Suprapubic skin (tissue), 3 donors: ENCODE measurements around the gene MUC5B.

ENCODE experiments used
- POLR2A ChIP-seq, 2 donors: fragments of 450-650 bp; IDR thresholded peaks; one replicate each; pipeline ENCODE4 v1.6.1; 2017; ENCODE audit warnings: antibody characterized with exemption in 2 of 2, mild to moderate bottlenecking in 2 of 2, moderate library complexity in 2 of 2
- TF ChIP-seq, protein P1 (sequence below), 2 donors: fragments of 200-600 bp in 1 of 2; fragments of 450-650 bp in 1 of 2; sonication (generic) in 1 of 2; IDR thresholded peaks; one replicate each; pipeline ENCODE4 v1.5.1; 2016 to 2019; ENCODE audit warnings: antibody characterized with exemption in 2 of 2, mild to moderate bottlenecking in 1 of 2, moderate library complexity in 1 of 2

DNA sequence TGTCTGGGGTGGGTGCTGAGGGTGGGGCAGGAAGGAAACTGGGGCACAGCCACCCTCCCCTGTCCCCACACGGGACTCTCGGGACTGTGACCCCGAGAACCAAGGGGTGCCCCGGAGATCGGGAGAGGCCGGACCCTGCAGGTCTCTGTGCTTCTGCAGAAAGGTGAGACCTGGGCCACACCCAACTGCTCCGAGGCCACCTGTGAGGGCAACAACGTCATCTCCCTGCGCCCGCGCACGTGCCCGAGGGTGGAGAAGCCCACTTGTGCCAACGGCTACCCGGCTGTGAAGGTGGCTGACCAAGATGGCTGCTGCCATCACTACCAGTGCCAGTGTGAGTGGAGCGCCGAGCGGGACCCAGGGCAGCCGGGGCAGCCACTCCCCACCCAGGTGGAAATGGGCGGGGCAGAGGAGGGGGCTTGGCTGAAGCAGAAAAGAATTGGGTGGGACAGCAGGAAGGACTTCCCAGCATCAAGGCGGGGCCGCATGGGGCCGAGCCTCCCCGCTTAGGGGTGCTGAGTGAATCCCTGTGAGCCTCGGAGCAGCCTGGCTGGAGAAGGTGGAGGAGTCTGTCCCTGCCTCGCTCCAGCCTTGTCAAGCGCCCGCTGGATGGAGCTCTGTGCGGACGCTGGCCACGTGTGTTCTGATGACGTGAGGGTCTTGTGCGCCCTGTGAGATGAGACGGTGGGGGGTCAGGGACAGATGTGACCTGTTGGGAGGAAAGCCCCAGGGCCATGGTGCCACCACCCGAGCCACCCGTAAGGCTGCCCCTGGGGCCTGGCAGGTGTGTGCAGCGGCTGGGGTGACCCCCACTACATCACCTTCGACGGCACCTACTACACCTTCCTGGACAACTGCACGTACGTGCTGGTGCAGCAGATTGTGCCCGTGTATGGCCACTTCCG, 29.3 kb upstream of the MUC5B start:
- TF ChIP-seq, protein P1, sequence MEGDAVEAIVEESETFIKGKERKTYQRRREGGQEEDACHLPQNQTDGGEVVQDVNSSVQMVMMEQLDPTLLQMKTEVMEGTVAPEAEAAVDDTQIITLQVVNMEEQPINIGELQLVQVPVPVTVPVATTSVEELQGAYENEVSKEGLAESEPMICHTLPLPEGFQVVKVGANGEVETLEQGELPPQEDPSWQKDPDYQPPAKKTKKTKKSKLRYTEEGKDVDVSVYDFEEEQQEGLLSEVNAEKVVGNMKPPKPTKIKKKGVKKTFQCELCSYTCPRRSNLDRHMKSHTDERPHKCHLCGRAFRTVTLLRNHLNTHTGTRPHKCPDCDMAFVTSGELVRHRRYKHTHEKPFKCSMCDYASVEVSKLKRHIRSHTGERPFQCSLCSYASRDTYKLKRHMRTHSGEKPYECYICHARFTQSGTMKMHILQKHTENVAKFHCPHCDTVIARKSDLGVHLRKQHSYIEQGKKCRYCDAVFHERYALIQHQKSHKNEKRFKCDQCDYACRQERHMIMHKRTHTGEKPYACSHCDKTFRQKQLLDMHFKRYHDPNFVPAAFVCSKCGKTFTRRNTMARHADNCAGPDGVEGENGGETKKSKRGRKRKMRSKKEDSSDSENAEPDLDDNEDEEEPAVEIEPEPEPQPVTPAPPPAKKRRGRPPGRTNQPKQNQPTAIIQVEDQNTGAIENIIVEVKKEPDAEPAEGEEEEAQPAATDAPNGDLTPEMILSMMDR (IDR thresholded peaks at IDR 0.05), result no peak
- TF ChIP-seq POLR2A (IDR thresholded peaks at IDR 0.05), result no peak
